HG03432 (cell line): ENCODE measurements around the gene GET3.
"Not testable (repeated sequence)": the region's sequence is repeated elsewhere in the genome, so short reads cannot be mapped to it uniquely, and the experiment has no call there.

Experiments used
- ATAC-seq: cut with Tn5 transposase; IDR thresholded peaks from one replicate; pipeline ENCODE4 v1.9.1; 2021; ENCODE audit warnings: mild to moderate bottlenecking, moderate library complexity; ENCODE audit not compliant: unreplicated experiment

GET3 gene

DNA sequence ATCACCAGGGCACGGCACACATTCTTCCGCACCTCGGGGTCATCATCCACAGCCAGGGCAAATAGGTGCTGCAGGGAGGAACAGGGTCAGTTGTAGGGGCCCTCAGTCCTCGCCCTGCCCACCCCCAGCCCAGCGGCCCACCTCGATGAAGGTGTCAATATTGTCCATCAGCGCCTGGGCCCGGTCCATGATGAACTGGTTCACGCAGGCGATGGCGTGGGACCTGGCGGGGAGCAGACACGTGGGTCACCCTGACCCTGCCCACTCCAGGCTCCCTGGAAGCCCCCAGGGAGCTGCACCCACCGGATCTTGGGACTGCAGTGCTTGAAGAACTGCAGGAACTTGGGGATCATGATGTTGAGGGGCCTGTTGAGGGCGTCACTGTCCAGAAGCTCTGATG is 22.2 kb upstream of the GET3 start:
- ATAC-seq, result no peak

GRCh38 chr19:12715929-12716328 is 21.4 kb upstream of the GET3 start:
- ATAC-seq, result no peak

DNA sequence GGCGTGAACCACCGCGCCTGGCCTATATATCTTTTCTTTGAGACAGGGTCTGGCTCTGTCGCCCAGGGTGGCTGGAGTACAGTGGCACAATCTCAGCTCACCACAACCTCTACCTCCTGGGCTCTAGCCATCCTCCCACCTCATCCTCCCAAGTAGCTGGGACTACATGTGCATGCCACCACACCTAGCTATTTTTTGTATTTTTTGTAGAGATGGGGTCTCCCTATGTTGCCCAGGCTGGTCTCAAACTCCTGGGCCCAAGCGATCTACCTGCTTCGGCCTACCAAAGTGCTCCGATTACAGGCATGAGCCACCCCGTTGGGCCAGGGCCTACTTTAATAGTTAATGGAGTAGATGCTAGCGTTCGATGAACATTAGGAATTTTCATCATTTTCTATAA is 17.0 kb upstream of the GET3 start:
- no peak for ATAC-seq

- no peak for ATAC-seq
Measured at GRCh38 chr19:12720851-12721655, 16.2 kb upstream of the GET3 start.

DNA sequence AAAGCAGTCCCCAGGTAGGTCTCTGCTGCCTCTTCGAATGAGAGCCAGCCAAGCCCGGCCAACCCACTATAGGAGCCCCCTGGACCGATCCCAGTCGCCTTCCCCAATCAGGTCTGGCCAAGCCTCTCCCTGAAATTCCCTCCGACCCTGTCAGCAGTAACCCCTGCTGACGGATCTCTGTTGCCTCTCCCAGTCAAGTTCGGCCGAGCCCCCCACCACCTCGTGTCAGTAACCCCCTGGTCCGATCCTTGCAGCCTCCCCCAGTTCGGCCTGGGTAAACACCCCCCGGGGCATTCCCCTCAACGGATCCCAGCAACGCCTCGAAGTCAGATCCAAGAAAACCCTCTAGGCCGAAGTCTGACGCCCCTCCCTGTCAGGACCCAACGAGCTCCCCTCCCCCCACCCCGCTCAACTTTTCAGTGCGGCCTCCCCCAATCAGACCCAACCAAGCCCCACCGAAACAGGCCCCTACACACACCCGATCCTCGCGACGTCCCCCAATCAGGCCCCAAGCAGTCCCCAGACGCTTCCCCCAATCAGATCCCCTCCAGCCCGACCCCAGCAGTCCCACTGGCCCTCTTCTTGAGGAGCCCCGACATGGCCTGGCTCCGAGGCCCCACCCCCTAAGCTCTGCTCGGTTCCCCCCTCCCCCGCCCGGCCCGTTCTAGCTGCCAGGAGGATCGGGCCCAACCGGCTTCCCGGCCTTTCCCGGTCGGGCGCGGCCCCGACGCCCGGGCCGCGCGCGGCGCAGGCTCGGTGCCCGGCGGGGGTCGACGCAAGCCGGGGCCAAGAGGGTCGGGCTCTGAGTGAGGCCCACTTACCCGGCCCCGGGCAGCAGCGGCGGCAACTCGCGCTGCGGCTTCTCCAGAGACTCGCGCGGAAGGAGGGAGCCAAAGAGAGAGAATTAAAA is 15.4 kb upstream of the GET3 start:
- ATAC-seq, result peak; percentile 28

DNA sequence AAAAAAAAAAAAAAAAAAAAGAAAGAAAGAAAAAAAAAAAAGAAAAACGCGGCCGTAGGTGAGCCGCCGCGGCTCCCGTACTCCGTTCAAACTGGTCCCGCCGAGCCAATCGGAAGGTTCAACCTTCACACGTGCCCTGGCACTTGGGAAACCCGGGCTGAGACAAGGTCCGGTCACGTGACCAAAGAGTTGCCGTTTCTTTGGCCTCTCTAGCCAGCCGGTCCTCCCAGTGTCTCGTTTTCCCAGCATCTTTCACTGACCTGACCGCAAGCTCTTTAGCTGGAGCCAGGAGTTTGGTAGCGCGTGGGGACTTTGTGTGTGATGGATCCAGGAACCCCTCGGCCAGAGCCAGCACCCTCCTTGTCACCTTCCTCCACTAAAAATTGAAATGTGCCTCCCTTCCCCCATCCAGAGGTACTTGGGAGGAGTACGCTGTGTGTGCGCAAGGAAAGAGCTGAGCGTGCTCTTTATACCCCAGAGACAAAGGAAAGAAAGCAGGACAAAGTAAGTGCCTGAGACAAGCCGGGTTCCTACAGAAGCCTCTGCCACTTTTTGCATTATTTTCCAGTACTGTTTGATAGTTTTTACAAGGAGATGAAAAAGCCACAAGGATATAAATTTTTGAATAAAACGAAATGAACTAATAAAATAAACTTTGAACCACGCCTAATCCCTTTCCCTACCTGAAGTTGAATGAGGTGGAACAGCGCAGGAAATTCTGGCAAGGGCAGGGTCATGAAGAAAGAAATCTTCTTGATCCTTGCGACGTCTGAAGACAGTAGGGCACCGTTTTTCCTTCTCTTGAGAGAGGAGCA is 14.5 kb upstream of the GET3 start:
- ATAC-seq, result peak; percentile 71

DNA sequence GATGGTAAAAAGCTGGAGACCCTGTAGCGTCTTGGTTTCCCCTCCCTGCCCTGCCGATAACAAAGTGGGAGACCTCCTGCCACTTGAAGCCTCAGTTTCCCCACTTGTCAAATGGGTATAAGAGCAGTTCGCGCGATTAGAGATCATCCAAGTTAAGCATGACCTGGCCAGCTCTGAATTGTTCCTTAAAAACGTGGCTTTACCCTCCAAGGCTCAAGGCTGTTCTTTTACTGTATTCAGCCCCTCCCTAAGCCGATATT is 14.0 kb upstream of the GET3 start:
- no peak for ATAC-seq

GRCh38 chr19:12723641-12724426 is 13.5 kb upstream of the GET3 start, which contains the start of gene TNPO2:
Gene TNPO2, minus strand, starts transcription at chr19:12723932. Its CDS starts 2,955 bp downstream, at chr19:12720977.
- peak; percentile 24 for ATAC-seq

- ATAC-seq, result not testable (repeated sequence)
Measured at GRCh38 chr19:12725612-12726011, 11.7 kb upstream of the GET3 start.

- no peak for ATAC-seq
Measured at GRCh38 chr19:12726988-12727316, 10.3 kb upstream of the GET3 start.

- ATAC-seq, result no peak
Measured at GRCh38 chr19:12727745-12728433, 9.4 kb upstream of the GET3 start.

DNA sequence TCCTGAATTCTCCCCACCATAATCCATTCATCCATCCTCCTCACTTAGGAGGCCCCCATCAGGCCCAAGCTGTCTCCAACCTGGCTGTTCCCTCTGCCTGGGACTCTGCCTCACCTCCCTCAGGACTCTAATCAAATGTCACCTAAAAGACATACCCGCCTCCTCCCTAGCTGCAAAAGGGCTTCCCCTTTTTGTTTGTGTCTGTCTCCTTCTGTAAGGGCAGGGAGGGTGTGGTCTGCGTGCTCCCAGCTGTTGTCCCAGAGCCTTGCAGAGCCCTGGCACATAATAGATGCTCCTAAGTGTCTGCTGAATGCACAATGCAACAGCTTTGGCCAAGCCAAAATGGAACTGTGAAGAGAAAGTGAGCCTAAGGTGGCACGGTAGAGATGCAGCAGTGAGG is 7.2 kb upstream of the GET3 start:
- ATAC-seq, result no peak

GRCh38 chr19:12731337-12731736 is 6.0 kb upstream of the GET3 start:
- ATAC-seq, result no peak

- ATAC-seq, result no peak
Measured at GRCh38 chr19:12733369-12734214, 3.7 kb upstream of the GET3 start.

- ATAC-seq, result no peak
Measured at GRCh38 chr19:12737835-12738351, 596 bp downstream of the GET3 start.

DNA sequence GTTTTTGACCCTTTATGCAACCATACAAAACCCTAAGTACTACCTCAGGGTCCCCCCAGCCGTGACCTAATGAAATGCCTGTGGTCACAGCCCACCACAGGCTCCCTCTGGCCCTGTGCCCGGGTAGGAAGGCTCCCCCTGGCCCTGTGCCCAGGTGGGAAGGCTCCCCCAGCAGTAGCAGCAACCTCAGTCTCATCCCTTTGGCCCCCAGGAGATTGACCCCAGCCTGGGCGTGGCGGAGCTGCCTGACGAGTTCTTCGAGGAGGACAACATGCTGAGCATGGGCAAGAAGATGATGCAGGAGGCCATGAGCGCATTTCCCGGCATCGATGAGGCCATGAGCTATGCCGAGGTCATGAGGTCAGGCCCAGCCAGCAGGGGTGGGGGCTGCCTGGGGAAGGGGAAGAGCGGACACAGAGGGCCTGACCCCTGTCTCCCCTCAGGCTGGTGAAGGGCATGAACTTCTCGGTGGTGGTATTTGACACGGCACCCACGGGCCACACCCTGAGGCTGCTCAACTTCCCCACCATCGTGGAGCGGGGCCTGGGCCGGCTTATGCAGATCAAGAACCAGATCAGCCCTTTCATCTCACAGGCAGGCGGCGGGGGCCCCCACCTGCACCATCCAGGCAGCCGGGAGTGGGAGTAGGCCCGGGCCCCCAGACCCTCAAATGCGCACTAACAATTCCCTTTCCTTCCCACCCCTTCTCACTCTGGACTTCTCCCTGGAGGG is 8.0 kb downstream of the GET3 start:
- no peak for ATAC-seq

DNA sequence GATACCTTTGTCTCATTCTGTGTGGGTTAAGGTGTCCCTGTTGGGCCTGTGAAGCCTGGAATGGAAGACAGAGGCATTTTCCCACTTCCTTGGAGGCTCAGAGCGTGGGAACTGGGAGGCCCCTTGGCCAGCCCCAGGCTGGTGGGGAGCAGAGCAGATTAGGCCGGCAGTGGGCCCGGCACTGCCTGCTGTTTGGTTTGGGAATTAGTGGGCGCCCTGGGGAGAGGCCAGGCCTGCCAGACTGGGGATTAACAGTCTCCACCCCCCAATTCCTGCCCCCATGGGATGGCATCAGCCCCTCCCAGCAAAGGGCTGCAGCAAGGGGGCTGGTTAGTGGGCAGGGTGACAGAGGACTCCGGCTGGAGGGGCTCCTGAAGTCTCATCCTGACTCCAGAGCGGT is 11.2 kb downstream of the GET3 start:
- ATAC-seq, result no peak

- ATAC-seq, result no peak
Measured at GRCh38 chr19:12749938-12750521, 12.7 kb downstream of the GET3 start.
